NCI-H1436 treated with DMSO at 0.1 percent for 48 hours (cell line): ENCODE results near the gene IRGQ.
"Not testable (repeated sequence)": the region's sequence is repeated elsewhere in the genome, so short reads cannot be mapped to it uniquely, and the experiment has no call there.

ENCODE experiments used
- DNase-seq: peaks from one replicate; lab custom pipeline; 2025; lab: John Stamatoyannopoulos, UW

Gene IRGQ

DNA sequence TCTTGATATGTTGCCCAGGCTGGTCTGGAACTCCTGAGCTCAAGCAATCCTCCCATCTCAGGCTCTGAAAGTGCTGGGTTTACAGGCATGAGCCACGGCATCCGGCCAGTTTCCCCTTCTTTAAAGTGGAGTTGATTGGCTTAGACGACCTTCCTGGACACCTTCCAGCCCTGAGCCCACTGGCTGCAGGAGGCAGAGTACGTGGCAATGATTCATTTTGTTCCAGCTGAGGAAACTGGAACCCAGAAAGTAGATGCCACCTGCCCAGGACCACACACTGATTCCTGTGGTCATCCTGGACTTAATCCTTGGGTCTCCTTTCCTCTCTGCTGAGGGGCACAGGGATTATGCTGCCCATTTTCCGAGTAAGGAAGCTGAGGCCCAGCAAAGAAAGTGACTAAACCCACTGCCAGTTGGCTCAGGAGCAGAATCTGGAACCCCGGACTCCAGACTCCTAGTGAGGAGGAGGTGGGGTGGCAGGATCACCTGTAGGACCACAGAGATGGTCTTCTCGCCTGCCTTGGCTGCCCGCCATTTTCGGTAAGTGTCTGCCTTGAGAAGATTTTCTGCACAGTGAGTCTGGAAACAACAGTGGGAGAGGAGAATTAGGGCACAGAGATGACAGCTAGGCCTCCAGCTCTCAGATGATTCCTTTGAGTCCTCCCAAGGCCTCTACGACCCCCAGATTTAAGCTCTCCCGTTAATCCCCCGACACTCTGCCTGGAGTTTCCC is 21.3 kb downstream of the IRGQ start:
- no peak for DNase-seq

DNA sequence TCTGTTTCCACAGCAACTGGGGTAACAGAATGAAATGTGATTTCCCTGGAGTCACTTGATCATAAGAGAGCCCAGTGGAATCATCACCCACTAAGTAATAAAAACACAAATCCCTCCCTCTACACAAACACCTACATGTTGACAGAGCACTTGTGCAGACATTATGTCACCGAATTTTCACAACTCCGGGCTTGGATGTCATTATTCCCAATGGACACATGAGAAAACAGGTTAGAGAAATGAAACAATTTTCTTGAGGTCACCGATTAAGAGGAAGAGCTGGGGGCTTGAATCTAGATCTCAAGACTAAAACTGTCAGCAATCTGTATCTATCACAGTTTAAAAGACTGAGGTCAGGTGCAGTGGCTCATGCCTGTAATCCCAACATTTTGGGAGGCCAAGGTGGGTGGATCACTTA is 23.8 kb downstream of the IRGQ start:
- DNase-seq: peak; percentile 32

- no peak for DNase-seq
Observed at GRCh38 chr19:43570174-43570791, 25.7 kb downstream of the IRGQ start.

DNA sequence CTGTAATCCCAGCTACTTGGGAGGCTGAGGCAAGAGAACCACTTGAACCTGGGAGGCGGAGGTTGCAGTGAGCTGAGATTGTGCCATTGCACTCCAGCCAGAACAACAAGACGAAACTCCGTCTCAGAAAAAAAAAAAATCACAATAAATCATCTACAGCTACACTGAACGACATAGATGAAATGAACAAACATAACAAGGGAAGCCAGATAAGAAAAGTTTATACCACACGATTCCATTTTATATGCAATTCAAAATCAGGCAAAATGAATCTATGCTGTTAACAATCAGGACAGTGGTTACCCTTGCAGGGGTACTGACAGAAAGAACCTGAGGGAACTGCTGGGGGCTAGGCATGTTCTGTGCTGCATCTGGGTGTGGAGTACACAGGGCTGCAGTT is 26.3 kb downstream of the IRGQ start:
- no peak for DNase-seq

DNA sequence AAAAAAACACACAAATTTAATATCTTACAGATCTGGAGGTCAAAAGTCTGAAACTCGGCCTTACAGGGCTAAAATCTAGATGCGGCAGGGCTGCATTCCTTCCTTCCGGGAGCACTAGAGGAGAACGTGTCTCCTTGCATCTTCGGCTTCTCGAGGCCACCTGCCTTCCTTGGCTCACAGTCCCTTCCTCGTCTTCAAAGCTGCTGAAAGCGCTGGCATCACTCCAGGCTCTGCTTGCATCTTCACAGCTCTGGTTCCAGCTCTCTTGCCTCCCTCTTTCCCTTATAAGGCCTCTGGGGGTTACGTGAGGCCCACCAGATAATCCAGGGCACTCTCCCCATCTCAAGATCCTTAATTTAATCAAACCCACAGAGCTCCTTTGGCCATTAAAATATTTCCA is 31.1 kb downstream of the IRGQ start:
- no peak for DNase-seq

GRCh38 chr19:43563816-43564457 is 32.0 kb downstream of the IRGQ start:
- no peak for DNase-seq

DNA sequence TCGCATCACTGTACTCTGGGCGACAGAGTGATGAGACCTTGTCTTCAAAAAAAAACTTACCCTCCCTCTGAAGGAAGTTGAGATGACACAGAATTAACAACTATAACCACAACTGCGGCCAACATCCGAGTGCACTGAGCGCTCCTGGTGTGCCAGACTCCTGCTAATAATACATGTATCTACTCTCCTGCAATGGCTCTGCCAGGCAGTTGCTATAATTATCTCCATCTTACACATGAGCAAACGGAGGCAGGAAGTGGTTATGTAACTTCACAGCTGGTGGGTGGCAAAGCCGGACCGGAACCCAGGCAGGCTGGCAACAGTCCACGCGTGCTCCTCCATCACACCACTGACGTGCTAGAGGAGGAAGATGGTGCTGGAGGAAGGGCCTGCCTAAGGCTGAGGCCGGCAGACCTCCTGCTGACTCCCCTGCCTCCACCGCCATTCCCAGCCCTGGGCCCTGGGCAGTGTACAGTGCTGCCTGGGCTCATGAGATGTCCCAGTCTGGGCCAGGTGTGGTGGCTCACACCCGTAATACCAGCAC is 33.2 kb downstream of the IRGQ start:
- DNase-seq: peak; percentile 71

- no peak for DNase-seq
Observed at GRCh38 chr19:43562226-43562697, 33.7 kb downstream of the IRGQ start.

DNA sequence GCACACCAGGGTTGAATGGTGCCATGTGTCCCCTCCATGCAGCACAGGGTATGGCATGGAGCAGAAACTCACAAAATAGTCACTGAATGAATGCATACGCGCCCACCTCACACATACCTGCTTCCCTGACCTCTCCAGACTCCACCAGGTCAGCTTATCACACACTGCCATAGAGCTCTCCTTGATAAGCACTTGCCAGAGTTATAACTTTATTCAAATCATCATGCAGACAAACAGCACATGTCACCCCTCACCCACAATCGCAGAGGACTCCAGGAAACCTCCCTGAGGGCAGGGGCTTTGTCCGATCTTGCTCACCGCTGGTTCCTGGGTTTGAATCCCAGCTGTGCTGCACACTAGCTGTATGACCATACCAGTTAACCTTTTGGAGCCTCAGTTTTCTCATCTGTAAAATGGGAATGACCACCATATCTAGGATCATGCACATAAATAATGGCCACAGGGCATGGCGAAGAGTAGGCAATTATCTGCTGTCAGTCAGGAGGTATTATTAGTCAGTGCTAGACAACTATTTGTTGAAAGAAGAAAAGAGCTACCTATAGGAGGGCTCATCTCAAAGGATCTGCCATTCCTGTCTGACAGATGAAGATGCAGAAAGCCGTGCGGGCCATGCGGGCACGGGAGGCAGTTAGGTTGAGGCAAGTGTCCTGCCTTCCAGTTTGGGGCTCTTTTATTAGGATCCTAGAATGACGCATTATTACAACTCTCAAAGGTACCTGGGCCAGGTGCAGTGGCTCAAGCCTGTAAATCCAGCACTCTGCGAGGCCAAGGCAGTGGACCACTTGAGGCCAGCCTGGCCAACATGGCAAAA is 34.6 kb downstream of the IRGQ start:
- no peak for DNase-seq

DNA sequence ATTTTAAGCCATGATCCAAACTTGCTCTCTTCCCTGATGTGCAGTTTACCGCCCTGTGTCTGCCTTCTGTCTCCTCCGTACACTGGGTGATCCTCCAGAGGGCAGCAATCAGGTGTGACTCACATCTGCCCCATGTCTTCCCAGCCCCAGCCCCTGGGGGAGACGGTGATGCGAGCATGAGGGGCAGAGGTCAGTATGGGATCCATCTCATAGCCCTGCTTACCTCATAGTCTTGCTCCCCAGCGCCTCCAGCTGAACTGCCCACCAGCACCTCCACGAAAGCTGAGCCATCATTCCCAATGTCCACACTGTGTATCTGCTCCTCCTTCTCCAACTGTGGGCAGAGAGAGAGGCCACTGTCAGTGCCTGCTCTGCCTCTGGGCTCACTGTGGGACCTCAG is 35.2 kb downstream of the IRGQ start:
- no peak for DNase-seq

GRCh38 chr19:43555185-43555770 is 40.7 kb downstream of the IRGQ start:
- no peak for DNase-seq

GRCh38 chr19:43554317-43554895 is 41.5 kb downstream of the IRGQ start:
- no peak for DNase-seq

GRCh38 chr19:43553656-43554055 is 42.3 kb downstream of the IRGQ start:
- DNase-seq: no peak

DNA sequence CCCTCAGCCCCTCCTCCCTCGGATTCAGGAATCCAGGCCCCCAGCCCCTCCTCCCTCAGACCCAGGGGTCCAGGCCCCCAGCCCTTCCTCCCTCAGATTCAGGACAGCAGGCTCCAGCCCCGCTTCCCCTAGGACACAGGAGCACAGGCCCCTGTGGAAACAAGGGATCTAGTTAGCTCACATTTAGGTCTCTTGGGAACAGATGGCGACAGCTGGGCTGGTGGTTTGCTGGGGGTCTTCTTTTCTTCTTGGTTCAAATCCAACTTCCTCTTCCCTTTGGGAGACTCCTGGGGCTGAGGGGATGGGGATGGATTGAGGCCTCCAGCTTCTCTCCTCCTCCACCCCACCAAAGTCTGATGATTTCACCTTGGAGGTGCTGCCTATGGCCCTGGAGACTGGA is 43.3 kb downstream of the IRGQ start:
- DNase-seq: no peak

- DNase-seq: no peak
Observed at GRCh38 chr19:43552198-43552450, 43.8 kb downstream of the IRGQ start.

GRCh38 chr19:43551399-43552197 is 44.3 kb downstream of the IRGQ start:
- DNase-seq: no peak

- no peak for DNase-seq
Observed at GRCh38 chr19:43548706-43549105, 47.2 kb downstream of the IRGQ start.

DNA sequence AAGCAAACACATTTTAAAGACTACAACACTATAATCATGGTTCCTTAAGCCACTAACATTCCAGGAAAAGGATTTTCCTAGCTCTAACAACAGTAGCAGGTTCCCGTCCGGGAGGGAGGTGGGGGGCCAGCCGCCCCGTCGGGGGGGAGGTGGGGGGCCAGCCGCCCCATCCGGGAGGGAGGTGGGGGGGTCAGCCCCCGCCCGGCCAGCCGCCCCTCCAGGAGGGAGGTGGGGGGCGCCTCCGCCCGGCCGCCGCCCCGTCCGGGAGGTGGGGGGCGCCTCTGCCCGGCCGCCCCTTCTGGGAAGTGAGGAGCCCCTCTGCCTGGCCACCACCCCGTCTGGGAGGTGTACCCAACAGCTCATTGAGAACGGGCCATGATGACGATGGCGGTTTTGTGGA is 48.0 kb downstream of the IRGQ start:
- DNase-seq: not testable (repeated sequence)

DNA sequence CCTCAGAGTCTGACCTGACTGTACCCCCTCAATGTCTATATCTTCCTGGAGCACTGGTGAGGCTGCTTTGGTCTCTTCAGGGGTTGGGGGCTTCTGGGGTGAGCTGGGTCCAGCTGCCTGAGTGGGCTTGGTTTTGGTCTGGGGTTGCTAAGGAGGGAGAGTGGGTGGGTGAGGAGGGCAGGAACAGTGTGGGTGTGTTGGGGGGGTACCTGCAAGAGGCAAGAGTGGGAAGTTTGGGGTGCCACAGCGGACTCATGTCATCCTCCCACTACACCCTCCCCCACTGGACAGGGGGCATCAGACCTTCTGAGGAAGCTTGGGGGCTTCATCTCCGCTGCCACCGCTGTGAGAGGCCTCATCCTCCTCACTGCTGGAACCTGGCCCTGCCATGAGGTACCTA is 49.4 kb downstream of the IRGQ start:
- no peak for DNase-seq

- DNase-seq: no peak
Observed at GRCh38 chr19:43545981-43546380, 50.0 kb downstream of the IRGQ start.

DNA sequence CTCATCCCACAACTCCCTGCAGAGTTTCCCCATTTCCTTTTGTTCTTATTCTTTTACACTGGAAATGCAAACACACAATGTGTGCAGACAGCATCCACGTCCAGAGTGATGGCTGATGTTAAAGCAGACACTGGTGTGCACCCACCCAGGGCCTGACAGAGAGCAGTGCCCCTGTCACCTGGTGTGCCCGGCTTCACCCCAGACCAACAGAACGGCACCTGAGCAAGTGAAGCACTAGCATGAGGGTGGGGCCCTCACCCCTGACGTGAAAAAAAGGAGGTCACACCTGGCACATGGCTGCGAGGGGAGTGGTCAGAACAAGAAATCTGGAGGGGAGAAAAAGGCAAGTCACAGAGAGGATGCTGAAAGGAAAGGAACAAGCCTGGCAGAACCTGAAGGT is 50.7 kb downstream of the IRGQ start:
- no peak for DNase-seq
